Loucy (cell line): ENCODE data around the gene CADM4.

Experiments used
- H2AFZ ChIP-seq: fragments of 200-600 bp; sonication (generic); 2 replicates; pipeline ENCODE4 v1.6.0; 2016; ENCODE audit warnings: antibody characterized with exemption, mild to moderate bottlenecking, low read length, moderate library complexity
- H3F3A ChIP-seq: fragments of 200-600 bp; 2 replicates; pipeline ENCODE4 v1.6.0; 2016; ENCODE audit warnings: antibody characterized with exemption, low read depth, mild to moderate bottlenecking
- H3K27me3 ChIP-seq: fragments of 200-600 bp; sonication (generic); 2 replicates; pipeline ENCODE4 v1.6.1; 2014; ENCODE audit warnings: low read length, mild to moderate bottlenecking; ENCODE audit not compliant: insufficient read depth, poor library complexity, severe bottlenecking
- H3K36me3 ChIP-seq: fragments of 200-600 bp; sonication (generic); 2 replicates; pipeline ENCODE4 v1.6.1; 2016; ENCODE audit warnings: low read length; ENCODE audit not compliant: insufficient read depth
- H3K4me1 ChIP-seq: fragments of 200-600 bp; sonication (generic); 2 replicates; pipeline ENCODE4 v1.5.1; 2014; ENCODE audit warnings: low read length, mild to moderate bottlenecking; ENCODE audit not compliant: insufficient read depth, poor library complexity, severe bottlenecking
- H3K4me2 ChIP-seq: fragments of 200-600 bp; sonication (generic); 2 replicates; pipeline ENCODE4 v1.6.0; 2014; ENCODE audit warnings: antibody characterized with exemption, low read length, low read depth, mild to moderate bottlenecking; ENCODE audit not compliant: poor library complexity, severe bottlenecking
- H3K4me3 ChIP-seq: fragments of 200-600 bp; sonication (generic); 2 replicates; pipeline ENCODE4 v1.5.1; 2014; ENCODE audit warnings: low read length, mild to moderate bottlenecking, mixed read lengths; ENCODE audit not compliant: poor library complexity, severe bottlenecking
- H3K79me2 ChIP-seq: fragments of 200-600 bp; sonication (generic); 2 replicates; pipeline ENCODE4 v1.6.1; 2014; ENCODE audit warnings: low read length; ENCODE audit not compliant: insufficient read depth
- H3K9ac ChIP-seq: fragments of 200-600 bp; sonication (generic); 2 replicates; pipeline ENCODE4 v1.6.0; 2014; ENCODE audit warnings: mild to moderate bottlenecking, low read depth, low read length, moderate library complexity; ENCODE audit not compliant: poor library complexity, severe bottlenecking
- H3K9me2 ChIP-seq: fragments of 200-600 bp; sonication (generic); replicated peaks from 2 replicates; pipeline ENCODE4 v1.6.1; 2016; ENCODE audit warnings: low read depth, low read length, mixed read lengths
- H3K9me3 ChIP-seq: fragments of 200-600 bp; sonication (generic); 2 replicates; pipeline ENCODE4 v1.6.1; 2014; ENCODE audit warnings: mild to moderate bottlenecking, antibody characterized with exemption, low read length, low read depth; ENCODE audit not compliant: insufficient read depth
- H4K20me1 ChIP-seq: fragments of 200-600 bp; sonication (generic); 2 replicates; pipeline ENCODE4 v1.6.0; 2014; ENCODE audit warnings: antibody characterized with exemption, low read length, mild to moderate bottlenecking; ENCODE audit not compliant: insufficient read depth, poor library complexity, severe bottlenecking
- CTCF ChIP-seq: fragments of 200-600 bp; sonication (generic); conservative IDR thresholded peaks from 2 replicates; pipeline ENCODE4 v1.5.1; 2014; ENCODE audit warnings: mild to moderate bottlenecking, antibody characterized with exemption, low read length
- EZH2phosphoT487 ChIP-seq: fragments of 200-600 bp; IDR thresholded peaks from 2 replicates; pipeline ENCODE4 v1.6.1; 2018; ENCODE audit warnings: antibody characterized with exemption, mild to moderate bottlenecking, moderate library complexity, borderline replicate concordance

Gene CADM4

GRCh38 chr19:43633520-43633919, 6.1 kb downstream of the CADM4 start:
- TF ChIP-seq EZH2phosphoT487, result no peak
- TF ChIP-seq CTCF, result no peak
- H3K36me3 ChIP-seq, result no peaks in the 10 kb centered on the region
- no peaks in the 10 kb centered on the region for H3K79me2 ChIP-seq
- H3K4me2 ChIP-seq, result no peak overlapping the region
- no peaks in the 10 kb centered on the region for H3F3A ChIP-seq
- no peak overlapping the region for H3K9ac ChIP-seq
- no peaks in the 10 kb centered on the region for H3K27me3 ChIP-seq
- no peaks in the 10 kb centered on the region for H3K9me3 ChIP-seq
- H2AFZ ChIP-seq, result no peak overlapping the region
- H3K4me3 ChIP-seq, result no peak overlapping the region
- no peaks in the 10 kb centered on the region for H3K4me1 ChIP-seq
- H4K20me1 ChIP-seq, result no peaks in the 10 kb centered on the region
- H3K9me2 ChIP-seq, result no peaks in the 10 kb centered on the region

GRCh38 chr19:43631491-43631890, 8.2 kb downstream of the CADM4 start:
- TF ChIP-seq CTCF (no peak), EZH2phosphoT487 (no peak)
- Histone ChIP-seq H3K27me3 (no peaks in the 10 kb centered on the region), H3K4me1 (no peaks in the 10 kb centered on the region), H3K4me3 (no peak overlapping the region), H3K9me3 (no peaks in the 10 kb centered on the region), H3K36me3 (no peaks in the 10 kb centered on the region), H3F3A (no peaks in the 10 kb centered on the region), H4K20me1 (no peaks in the 10 kb centered on the region), H3K79me2 (no peaks in the 10 kb centered on the region), H3K4me2 (no peak overlapping the region), H3K9me2 (no peaks in the 10 kb centered on the region), H3K9ac (no peak overlapping the region), H2AFZ (no peak overlapping the region)

GRCh38 chr19:43628646-43629326, 10.9 kb downstream of the CADM4 start:
- Histone ChIP-seq H3K4me2 (no peak overlapping the region), H3F3A (no peaks in the 10 kb centered on the region), H3K4me1 (no peaks in the 10 kb centered on the region), H3K27me3 (no peaks in the 10 kb centered on the region), H2AFZ (0 out of 2 replicates have a peak overlapping the region, but pooled peaks have one; percentile 51), H4K20me1 (no peaks in the 10 kb centered on the region), H3K4me3 (no peak overlapping the region), H3K9ac (no peak overlapping the region), H3K79me2 (no peaks in the 10 kb centered on the region), H3K36me3 (no peaks in the 10 kb centered on the region), H3K9me3 (no peaks in the 10 kb centered on the region), H3K9me2 (no peaks in the 10 kb centered on the region)
- TF ChIP-seq EZH2phosphoT487 (no peak), CTCF (no peak)
